Uterus (tissue), 4 donors: ENCODE measurements around the gene OR4L1. TPM values are rescaled to one million over a fixed set of nuclear protein-coding genes. Genes with fewer than 3 reads are reported as not detected.

Experiments
- DNase-seq, 2 donors: peaks; one replicate each; pipeline ENCODE4 v3.0.0-alpha.2; 2019 to 2020
- H3K27ac ChIP-seq, 2 donors: fragments of 200-600 bp; sonication (generic); 1 replicate in 1 of 2; 2 replicates in 1 of 2; pipeline ENCODE4 v1.5.1; 2016 to 2018
- H3K27me3 ChIP-seq, 2 donors: fragments of 200-600 bp; sonication (generic); one replicate each; pipeline ENCODE4 v1.5.1; 2018 to 2019; ENCODE audit warnings: control low read depth in 1 of 2
- H3K36me3 ChIP-seq, 2 donors: fragments of 200-600 bp; sonication (generic); one replicate each; pipeline ENCODE4 v1.5.1; 2019; ENCODE audit warnings: control low read depth in 1 of 2
- H3K4me1 ChIP-seq, 2 donors: fragments of 200-600 bp; sonication (generic); one replicate each; pipeline ENCODE4 v1.5.1; 2018 to 2019; ENCODE audit warnings: control low read depth in 1 of 2
- H3K4me3 ChIP-seq, 2 donors: fragments of 200-600 bp; sonication (generic); 1 replicate in 1 of 2; 2 replicates in 1 of 2; pipeline ENCODE4 v1.5.1; 2018 to 2019; ENCODE audit warnings: mild to moderate bottlenecking in 1 of 2
- H3K9me3 ChIP-seq, 2 donors: fragments of 200-600 bp; sonication (generic); one replicate each; pipeline ENCODE4 v1.5.1; 2019; ENCODE audit warnings: control low read depth in 1 of 2
- POLR2A ChIP-seq, 2 donors: fragments of 450-650 bp; IDR thresholded peaks; one replicate each; pipeline ENCODE4 v1.6.1; 2016; ENCODE audit warnings: antibody characterized with exemption in 2 of 2, mild to moderate bottlenecking in 1 of 2, moderate library complexity in 1 of 2
- intact Hi-C: fragments of 100-400 bp; cut with DNase I; formaldehyde crosslinking; loops from one replicate; pipeline ENCODE4 v1.15.1; 2023; ENCODE audit warnings: low total_unique reads
- total RNA-seq, 4 donors: library from RNA; depleted of rRNA in 3 of 4; stranded (reverse); fragments of >200 nt in 3 of 4; gene quantifications; one replicate each; pipeline versions ENCODE4 v1.1.0 to v1.2.4, GENCODE V29; 2014 to 2023
- TF ChIP-seq, protein P1 (sequence below), 4 experiments: fragments of 200-600 bp in 2 of 4; fragments of 450-650 bp in 2 of 4; sonication (generic) in 2 of 4; IDR thresholded peaks; one replicate each; pipeline ENCODE4 v1.5.1; 2016 to 2019; ENCODE audit warnings: antibody characterized with exemption in 4 of 4, mild to moderate bottlenecking in 2 of 4, moderate library complexity in 1 of 4
- donor health status: DM: yes; HTN: yes; CAD: no.

OR4L1 gene
- total RNA-seq: not detected

DNA sequence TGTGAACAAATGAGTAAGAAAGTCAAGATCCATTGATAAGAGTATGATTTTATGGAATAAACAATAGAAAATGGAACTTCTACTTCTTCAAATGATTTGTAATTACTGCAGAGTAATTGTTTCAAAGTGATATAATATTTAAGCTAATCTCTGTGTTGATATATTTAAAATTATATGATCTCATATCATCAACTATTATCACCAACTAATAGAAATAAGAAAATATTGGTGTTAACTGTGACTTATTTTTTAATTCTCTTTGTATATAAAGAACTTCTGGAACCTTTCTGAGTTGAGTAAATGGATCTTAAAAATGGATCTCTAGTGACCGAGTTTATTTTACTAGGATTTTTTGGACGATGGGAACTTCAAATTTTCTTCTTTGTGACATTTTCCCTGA, at the start of gene OR4L1:
Gene OR4L1 (plus strand): TSS at position 301 of the 400 bp plus-strand sequence. CDS start 0 bp downstream, at position 301.
- H3K9me3 ChIP-seq: no peaks in the 10 kb centered on the region
- no peak within 1 kb of the TSS for H3K4me3 ChIP-seq
- no peaks in the 10 kb centered on the region for H3K27me3 ChIP-seq
- H3K4me1 ChIP-seq: no peaks in the 10 kb centered on the region
- intact Hi-C loops: no loop called here
- TF ChIP-seq, protein P1, sequence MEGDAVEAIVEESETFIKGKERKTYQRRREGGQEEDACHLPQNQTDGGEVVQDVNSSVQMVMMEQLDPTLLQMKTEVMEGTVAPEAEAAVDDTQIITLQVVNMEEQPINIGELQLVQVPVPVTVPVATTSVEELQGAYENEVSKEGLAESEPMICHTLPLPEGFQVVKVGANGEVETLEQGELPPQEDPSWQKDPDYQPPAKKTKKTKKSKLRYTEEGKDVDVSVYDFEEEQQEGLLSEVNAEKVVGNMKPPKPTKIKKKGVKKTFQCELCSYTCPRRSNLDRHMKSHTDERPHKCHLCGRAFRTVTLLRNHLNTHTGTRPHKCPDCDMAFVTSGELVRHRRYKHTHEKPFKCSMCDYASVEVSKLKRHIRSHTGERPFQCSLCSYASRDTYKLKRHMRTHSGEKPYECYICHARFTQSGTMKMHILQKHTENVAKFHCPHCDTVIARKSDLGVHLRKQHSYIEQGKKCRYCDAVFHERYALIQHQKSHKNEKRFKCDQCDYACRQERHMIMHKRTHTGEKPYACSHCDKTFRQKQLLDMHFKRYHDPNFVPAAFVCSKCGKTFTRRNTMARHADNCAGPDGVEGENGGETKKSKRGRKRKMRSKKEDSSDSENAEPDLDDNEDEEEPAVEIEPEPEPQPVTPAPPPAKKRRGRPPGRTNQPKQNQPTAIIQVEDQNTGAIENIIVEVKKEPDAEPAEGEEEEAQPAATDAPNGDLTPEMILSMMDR (IDR thresholded peaks at IDR 0.05): no peak
- no peak for TF ChIP-seq POLR2A (IDR thresholded peaks at IDR 0.05)
- no peak for DNase-seq
- no peaks in the 10 kb centered on the region for H3K36me3 ChIP-seq
- H3K27ac ChIP-seq: no peak within 1 kb of the TSS

DNA sequence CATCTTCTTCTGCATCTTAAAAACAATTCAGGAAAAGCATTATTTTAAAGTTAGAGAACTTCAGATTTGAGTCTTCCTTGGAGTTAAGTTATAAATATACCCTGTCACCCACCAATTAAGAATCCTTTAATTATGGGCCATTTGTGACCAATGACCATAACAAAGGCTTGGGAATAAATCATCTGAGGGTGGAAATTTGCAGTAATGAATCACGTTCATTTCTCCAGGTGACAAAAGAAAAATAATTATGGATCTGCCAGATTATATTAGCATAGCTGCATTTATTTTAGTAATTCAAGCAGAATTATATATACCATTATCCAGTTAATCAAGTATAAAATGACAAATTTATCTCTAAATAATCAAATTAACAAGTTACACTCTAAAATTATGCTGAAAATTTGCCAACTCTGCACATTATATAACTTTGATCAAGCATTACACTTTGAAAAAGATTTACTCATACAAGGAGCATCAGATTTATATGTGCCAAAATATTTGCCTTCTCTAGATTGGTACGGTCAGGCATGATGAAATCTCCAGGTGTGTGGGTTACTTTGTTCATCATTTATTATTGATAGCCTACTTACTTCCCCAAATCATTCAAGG, 40.5 kb upstream of the OR4L1 start, which contains the start of gene OR4K14:
Gene OR4K14 (minus strand): TSS at position 51 of the 609 bp plus-strand sequence. CDS start 4,114 bp downstream, outside the sequence.
- H3K27ac ChIP-seq: no peak within 1 kb of the TSS
- H3K9me3 ChIP-seq: no peaks in the 10 kb centered on the region
- no peak within 1 kb of the TSS for H3K4me3 ChIP-seq
- intact Hi-C loops: no loop called here
- TF ChIP-seq, protein P1 (IDR thresholded peaks at IDR 0.05): no peak
- TF ChIP-seq POLR2A (IDR thresholded peaks at IDR 0.05): no peak
- H3K4me1 ChIP-seq: no peaks in the 10 kb centered on the region
- H3K27me3 ChIP-seq: no peaks in the 10 kb centered on the region
- no peaks in the 10 kb centered on the region for H3K36me3 ChIP-seq
- DNase-seq: no peak

- Histone ChIP-seq H3K9me3 (no peaks in the 10 kb centered on the region), H3K4me3 (no peak overlapping the region), H3K27me3 (no peaks in the 10 kb centered on the region), H3K27ac (no peak overlapping the region), H3K4me1 (no peaks in the 10 kb centered on the region), H3K36me3 (no peaks in the 10 kb centered on the region)
- intact Hi-C loops: no loop called here
- DNase-seq: no peak
- TF ChIP-seq POLR2A (IDR thresholded peaks at IDR 0.05): no peak
- TF ChIP-seq, protein P1 (IDR thresholded peaks at IDR 0.05): no peak
These were observed 28.8 kb upstream of the OR4L1 start for GRCh38 chr14:20031058-20031457.

DNA sequence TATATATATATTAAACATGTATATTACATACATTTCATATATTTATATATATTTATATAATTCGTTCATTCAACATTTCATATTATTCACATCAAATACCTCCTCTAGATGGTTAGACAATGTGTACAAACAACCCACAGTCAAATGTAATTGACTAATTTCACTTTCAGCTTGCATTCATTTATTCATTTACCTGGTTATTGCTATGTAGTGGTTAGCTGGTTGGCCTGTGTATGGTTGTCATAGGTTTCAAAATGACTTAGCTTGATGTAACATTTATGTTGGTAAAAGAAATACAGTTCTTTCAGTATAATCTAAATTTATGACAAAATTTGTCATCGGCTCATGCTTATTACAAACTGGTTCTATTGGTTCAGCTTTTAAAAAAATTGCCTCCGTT, 24.4 kb upstream of the OR4L1 start:
- DNase-seq: no peak
- H3K4me1 ChIP-seq: no peaks in the 10 kb centered on the region
- no peak overlapping the region for H3K27ac ChIP-seq
- H3K9me3 ChIP-seq: no peaks in the 10 kb centered on the region
- intact Hi-C loops: no loop called here
- no peak for TF ChIP-seq POLR2A (IDR thresholded peaks at IDR 0.05)
- no peaks in the 10 kb centered on the region for H3K36me3 ChIP-seq
- no peaks in the 10 kb centered on the region for H3K27me3 ChIP-seq
- H3K4me3 ChIP-seq: no peak overlapping the region

GRCh38 chr14:20035938-20036337, 23.9 kb upstream of the OR4L1 start, which contains the start of gene OR4K13:
Gene OR4K13, minus strand, starts transcription at chr14:20036038. Its CDS starts 1,280 bp downstream, at chr14:20034758.
- Histone ChIP-seq H3K9me3 (no peaks in the 10 kb centered on the region), H3K27me3 (no peaks in the 10 kb centered on the region), H3K4me3 (no peak within 1 kb of the TSS), H3K4me1 (no peaks in the 10 kb centered on the region), H3K36me3 (no peaks in the 10 kb centered on the region), H3K27ac (no peak within 1 kb of the TSS)
- TF ChIP-seq, protein P1 (IDR thresholded peaks at IDR 0.05): no peak
- no peak for TF ChIP-seq POLR2A (IDR thresholded peaks at IDR 0.05)
- no peak for DNase-seq
- intact Hi-C loops: no loop called here
